Ovary (tissue), 3 donors: Measurements from ENCODE around the gene UCK2.

Source experiments
- CTCF ChIP-seq, 3 donors: fragments of 450-650 bp in 2 of 3; fragments of 200-600 bp in 1 of 3; IDR thresholded peaks; one replicate each; pipeline versions ENCODE4 v1.5.1 to v1.8.0; 2016 to 2022; ENCODE audit warnings: antibody characterized with exemption in 3 of 3, mild to moderate bottlenecking in 1 of 3
- POLR2A ChIP-seq: fragments of 450-650 bp; IDR thresholded peaks from one replicate; pipeline ENCODE4 v1.6.1; 2017; ENCODE audit warnings: antibody characterized with exemption, mild to moderate bottlenecking, moderate library complexity
- donor health status: DM: no; HTN: no; CAD: no.

DNA sequence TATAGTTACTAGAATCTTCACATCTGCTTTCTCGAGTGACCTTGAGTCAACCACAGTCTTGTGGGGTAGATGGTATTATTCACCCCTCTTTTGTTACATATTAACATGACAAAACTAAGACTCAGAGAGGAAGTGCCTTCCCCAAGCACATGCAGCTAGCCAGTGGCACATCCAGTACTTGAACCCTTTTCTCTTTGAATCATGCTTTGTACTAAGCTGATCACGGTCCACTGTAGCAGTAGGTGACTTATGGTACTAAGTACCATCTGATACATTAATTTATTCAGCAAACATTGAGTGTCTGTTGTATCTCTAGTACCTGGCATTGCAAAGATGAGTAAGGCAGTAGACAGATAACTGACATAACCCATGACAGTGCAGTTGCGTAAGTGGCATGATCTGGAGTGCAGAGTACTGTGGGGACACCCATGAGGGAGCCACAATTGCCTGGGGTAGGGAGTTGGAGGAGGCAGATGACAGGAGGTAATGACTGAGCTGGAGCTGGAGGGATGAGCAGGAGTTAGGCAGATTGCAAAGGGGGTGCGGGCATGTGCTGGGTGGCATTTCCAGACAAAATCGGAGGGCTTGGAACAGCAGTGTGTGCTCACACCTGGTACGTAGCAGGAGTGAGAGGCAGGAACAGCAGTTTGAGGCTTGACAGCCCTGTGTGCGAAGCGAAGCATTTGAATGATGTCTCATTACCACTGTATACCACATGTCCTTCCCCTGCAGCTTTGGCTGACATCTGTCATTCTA lies 29.8 kb downstream of the UCK2 start:
- no peak for TF ChIP-seq CTCF (IDR thresholded peaks at IDR 0.05)
- TF ChIP-seq POLR2A = no peak
